Measurements from ENCODE around the gene BUB1.

- no peak for TF ChIP-seq BHLHE40 (IDR thresholded peaks at IDR 0.05; ENCODE audit: borderline replicate concordance)
- no peak for TF ChIP-seq FOXM1 (IDR thresholded peaks at IDR 0.05; ENCODE audit: borderline replicate concordance)
- no peak for TF ChIP-seq SP1 (IDR thresholded peaks at IDR 0.05)
- TF ChIP-seq HDGF (IDR thresholded peaks at IDR 0.05; ENCODE audit: borderline replicate concordance), result no peak
- TF ChIP-seq PKNOX1 (IDR thresholded peaks at IDR 0.05), result no peak
- no peak for TF ChIP-seq FOXA1 (IDR thresholded peaks at IDR 0.05)
These were observed 7.0 kb downstream of the BUB1 start for GRCh38 chr2:110670826-110671225.
